GM23338 (cell line): ENCODE data around the gene DGLUCY. TPM values are rescaled to one million over a fixed set of nuclear protein-coding genes. Genes with fewer than 3 reads are reported as not detected.
A peak's percentile ranks its signal among the peaks of the same experiment; 100 is the strongest.

Experiments used
- ATAC-seq: fragments of 200-7000 bp; cut with Tn5 transposase; 3 replicates; pipeline ENCODE4 v1.9.1; 2020
- DNase-seq: peaks from one replicate; pipeline ENCODE4 v3.0.0-alpha.2; 2015; ENCODE audit warnings: low spot score
- H2AFZ ChIP-seq: fragments of 200-600 bp; sonication (generic); 2 replicates; pipeline ENCODE4 v1.8.0; 2016; ENCODE audit warnings: antibody characterized with exemption, mild to moderate bottlenecking, moderate library complexity
- H3F3A ChIP-seq: fragments of 200-600 bp; sonication (generic); replicated peaks from 2 replicates; pipeline ENCODE4 v1.8.0; 2017; ENCODE audit warnings: antibody characterized with exemption, mixed run types, low read depth
- H3K27ac ChIP-seq: fragments of 200-600 bp; sonication (generic); 2 replicates; pipeline ENCODE4 v1.6.1; 2016; ENCODE audit warnings: low read depth
- H3K27me3 ChIP-seq: fragments of 200-600 bp; sonication (generic); 2 replicates; pipeline ENCODE4 v1.8.0; 2016; ENCODE audit warnings: mild to moderate bottlenecking, mixed run types, moderate library complexity; ENCODE audit not compliant: insufficient read depth
- H3K36me3 ChIP-seq: fragments of 200-600 bp; sonication (generic); 2 replicates; pipeline ENCODE4 v1.8.0; 2016; ENCODE audit warnings: mild to moderate bottlenecking; ENCODE audit not compliant: insufficient read depth
- H3K4me1 ChIP-seq: fragments of 200-600 bp; sonication (generic); 2 replicates; pipeline ENCODE4 v1.8.0; 2016; ENCODE audit warnings: mild to moderate bottlenecking, moderate library complexity; ENCODE audit not compliant: insufficient read depth
- H3K4me2 ChIP-seq: fragments of 200-600 bp; sonication (generic); 2 replicates; pipeline ENCODE4 v1.7.1; 2017; ENCODE audit warnings: mixed run types
- H3K4me3 ChIP-seq: fragments of 200-600 bp; sonication (generic); 2 replicates; pipeline ENCODE4 v1.6.1; 2016; ENCODE audit warnings: mixed run types
- H3K79me2 ChIP-seq: fragments of 200-600 bp; sonication (generic); replicated peaks from 2 replicates; pipeline ENCODE4 v1.8.0; 2017; ENCODE audit warnings: mild to moderate bottlenecking; ENCODE audit not compliant: insufficient read depth
- H3K9me2 ChIP-seq: fragments of 200-600 bp; sonication (generic); 2 replicates; pipeline ENCODE4 v1.8.0; 2017; ENCODE audit not compliant: insufficient read depth
- H4K20me1 ChIP-seq: fragments of 200-600 bp; sonication (generic); replicated peaks from 2 replicates; pipeline ENCODE4 v1.8.0; 2017; ENCODE audit warnings: mild to moderate bottlenecking; ENCODE audit not compliant: insufficient read depth
- H3K27ac Mint-ChIP-seq: 2 replicates; pipeline ENCODE4 v1.8.0; 2020; ENCODE audit warnings: inconsistent platforms, mild to moderate bottlenecking, moderate library complexity, mixed read lengths
- H3K27me3 Mint-ChIP-seq: 3 replicates; pipeline ENCODE4 v1.8.0; 2022; ENCODE audit warnings: low read depth, mild to moderate bottlenecking, moderate library complexity, mixed read lengths, inconsistent platforms; ENCODE audit not compliant: insufficient read depth, poor library complexity
- H3K36me3 Mint-ChIP-seq: 3 replicates; pipeline ENCODE4 v1.8.0; 2021; ENCODE audit warnings: low read depth, mild to moderate bottlenecking, inconsistent platforms, moderate library complexity, mixed read lengths
- H3K4me1 Mint-ChIP-seq: 3 replicates; pipeline ENCODE4 v1.8.0; 2020; ENCODE audit warnings: mild to moderate bottlenecking, inconsistent platforms, mixed read lengths
- H3K4me3 Mint-ChIP-seq: 3 replicates; pipeline ENCODE4 v1.8.0; 2021; ENCODE audit warnings: moderate library complexity, mild to moderate bottlenecking, inconsistent platforms, mixed read lengths
- H3K9me3 Mint-ChIP-seq: 3 replicates; pipeline ENCODE4 v1.8.0; 2020; ENCODE audit warnings: moderate library complexity, mild to moderate bottlenecking, inconsistent platforms, mixed read lengths
- CREB1 ChIP-seq: fragments of 250-450 bp; sonication (Bioruptor Pico); IDR thresholded peaks from 2 replicates; pipeline ENCODE4 v1.5.0; 2020; ENCODE audit warnings: low read depth, mild to moderate bottlenecking, moderate library complexity
- EZH2 ChIP-seq: fragments of 200-600 bp; sonication (generic); IDR thresholded peaks from one replicate; pipeline ENCODE4 v1.8.0; 2017; ENCODE audit warnings: antibody characterized with exemption, mild to moderate bottlenecking, low read depth; ENCODE audit not compliant: unreplicated experiment
- EZH2phosphoT487 ChIP-seq: fragments of 200-600 bp; sonication (generic); IDR thresholded peaks from one replicate; pipeline ENCODE4 v1.8.1; 2018; ENCODE audit warnings: antibody characterized with exemption; ENCODE audit not compliant: unreplicated experiment
- JUNB ChIP-seq: IDR thresholded peaks from one replicate; pipeline ENCODE4 v1.6.1; 2016; ENCODE audit warnings: antibody characterized with exemption; ENCODE audit not compliant: unreplicated experiment
- STAT1 ChIP-seq: IDR thresholded peaks from one replicate; pipeline ENCODE4 v1.6.1; 2016; ENCODE audit warnings: antibody characterized with exemption; ENCODE audit not compliant: unreplicated experiment
- ZNF114 ChIP-seq: fragments of 250-450 bp; sonication (Bioruptor Pico); IDR thresholded peaks from 2 replicates; pipeline ENCODE4 v1.5.0; 2020; ENCODE audit warnings: mild to moderate bottlenecking, moderate library complexity
- ZNF331 ChIP-seq: fragments of 250-450 bp; sonication (Bioruptor Pico); IDR thresholded peaks from 2 replicates; pipeline ENCODE4 v1.5.0; 2020; ENCODE audit warnings: low read depth, mild to moderate bottlenecking, moderate library complexity
- polyA plus RNA-seq: library from polyadenylated mRNA; unstranded; fragments of >200 nt; fragmentation: Nextera tagmentation; extraction: Ambion mirVana; gene quantifications from 2 replicates; pipeline ENCODE4 v1.2.1, GENCODE V29; 2016
- total RNA-seq: library from RNA; depleted of rRNA; stranded (reverse); fragments of >200 nt; shearing (Covaris generic); gene quantifications from 2 replicates; pipeline ENCODE4 v1.2.3, GENCODE V29; 2014
- TF ChIP-seq, protein P1 (sequence below), 2 experiments: fragments of 200-600 bp in 1 of 2; sonication (generic) in 1 of 2; conservative IDR thresholded peaks; 2 replicates each; pipeline versions ENCODE4 v1.5.1 to v1.6.1; 2016 to 2017; ENCODE audit warnings: antibody characterized with exemption in 2 of 2, low read depth in 2 of 2, mild to moderate bottlenecking in 2 of 2, moderate library complexity in 1 of 2
- TF ChIP-seq, protein P2 (sequence below): IDR thresholded peaks from 2 replicates; pipeline ENCODE4 v1.6.1; 2016; ENCODE audit warnings: antibody characterized with exemption
- TF ChIP-seq, protein P3 (sequence below): fragments of 250-450 bp; sonication (Bioruptor Pico); IDR thresholded peaks from 2 replicates; pipeline ENCODE4 v1.5.0; 2020; ENCODE audit warnings: mild to moderate bottlenecking, moderate library complexity

Gene DGLUCY
- total and polyA plus RNA-seq, 2 experiments from 2014 or later: 14.6 to 31.6 TPM

DNA sequence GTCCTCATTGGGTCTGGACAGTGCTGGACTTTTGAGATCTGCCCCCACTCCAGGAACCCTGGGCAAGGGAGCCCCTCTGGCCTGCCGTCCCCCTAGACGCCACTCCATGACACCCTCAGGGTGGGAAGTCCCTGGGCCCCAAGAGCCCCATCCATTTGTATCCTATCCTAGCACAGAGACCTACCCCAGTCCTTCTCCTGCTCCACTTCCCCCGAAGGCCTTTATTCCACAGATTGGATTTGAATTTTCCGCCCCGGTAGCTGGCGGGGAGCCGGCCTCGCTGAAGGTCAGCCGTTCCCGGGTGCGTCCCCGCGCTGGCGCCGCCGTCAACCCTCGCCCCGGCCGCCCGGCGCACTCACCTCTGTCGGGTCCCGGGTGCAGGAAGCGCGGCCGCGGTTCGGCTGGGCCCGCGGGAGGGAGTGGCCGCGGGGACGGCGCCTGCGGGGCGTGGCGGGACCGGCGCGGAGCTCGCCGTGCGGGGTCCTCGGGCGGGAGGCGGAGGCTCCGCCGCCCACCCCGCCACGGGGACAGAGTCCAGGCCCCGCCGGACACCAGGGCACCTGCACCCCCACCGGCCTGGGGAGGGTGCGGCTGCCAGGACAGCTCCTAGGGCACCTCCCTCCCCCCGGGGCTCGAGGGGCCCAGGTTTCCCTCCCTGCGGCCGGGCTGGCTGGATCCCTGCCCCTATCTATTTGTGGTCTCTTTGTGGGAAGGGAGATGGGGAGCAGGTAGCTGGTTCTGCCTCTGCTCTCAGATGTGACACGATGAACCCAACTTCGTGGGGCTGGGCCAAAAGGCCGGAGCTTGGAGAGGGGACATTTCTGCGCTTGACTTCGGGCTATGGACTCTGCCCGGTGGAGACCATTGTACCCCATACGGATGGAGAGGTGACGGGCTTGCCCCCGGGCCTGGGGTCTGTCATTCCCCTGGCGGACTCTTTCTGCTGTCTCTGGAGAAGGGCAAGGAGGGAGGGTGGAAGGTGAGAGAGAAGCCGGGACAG, 150.6 kb downstream of the DGLUCY start:
- H3K4me3 Mint-ChIP-seq: peak overlapping the region; percentile 83
- H3K27ac Mint-ChIP-seq: no peak overlapping the region
- H3K9me3 Mint-ChIP-seq: no peaks in the 10 kb centered on the region; the same call in 2 of the 3 replicates
- H3K27me3 Mint-ChIP-seq: peaks cover 23% of the 10 kb centered on the region
- H4K20me1 ChIP-seq: no peaks in the 10 kb centered on the region
- ATAC-seq: peak; percentile 70
- peak overlapping the region; percentile 94 for H3K4me2 ChIP-seq
- H3K4me1 ChIP-seq: no peaks in the 10 kb centered on the region
- no peaks in the 10 kb centered on the region for H3K36me3 ChIP-seq
- H3K27me3 ChIP-seq: peaks cover 36% of the 10 kb centered on the region
- no peak overlapping the region for H3K27ac ChIP-seq
- H3K36me3 Mint-ChIP-seq: no peaks in the 10 kb centered on the region
- H2AFZ ChIP-seq: peak overlapping the region; percentile 99
- no peaks in the 10 kb centered on the region for H3K79me2 ChIP-seq
- H3K4me3 ChIP-seq: peak overlapping the region; percentile 72
- TF ChIP-seq CREB1 (CRISPR knock-in tag) (no peak), JUNB (no peak), EZH2 (peak; percentile 37)
- TF ChIP-seq, protein P1, sequence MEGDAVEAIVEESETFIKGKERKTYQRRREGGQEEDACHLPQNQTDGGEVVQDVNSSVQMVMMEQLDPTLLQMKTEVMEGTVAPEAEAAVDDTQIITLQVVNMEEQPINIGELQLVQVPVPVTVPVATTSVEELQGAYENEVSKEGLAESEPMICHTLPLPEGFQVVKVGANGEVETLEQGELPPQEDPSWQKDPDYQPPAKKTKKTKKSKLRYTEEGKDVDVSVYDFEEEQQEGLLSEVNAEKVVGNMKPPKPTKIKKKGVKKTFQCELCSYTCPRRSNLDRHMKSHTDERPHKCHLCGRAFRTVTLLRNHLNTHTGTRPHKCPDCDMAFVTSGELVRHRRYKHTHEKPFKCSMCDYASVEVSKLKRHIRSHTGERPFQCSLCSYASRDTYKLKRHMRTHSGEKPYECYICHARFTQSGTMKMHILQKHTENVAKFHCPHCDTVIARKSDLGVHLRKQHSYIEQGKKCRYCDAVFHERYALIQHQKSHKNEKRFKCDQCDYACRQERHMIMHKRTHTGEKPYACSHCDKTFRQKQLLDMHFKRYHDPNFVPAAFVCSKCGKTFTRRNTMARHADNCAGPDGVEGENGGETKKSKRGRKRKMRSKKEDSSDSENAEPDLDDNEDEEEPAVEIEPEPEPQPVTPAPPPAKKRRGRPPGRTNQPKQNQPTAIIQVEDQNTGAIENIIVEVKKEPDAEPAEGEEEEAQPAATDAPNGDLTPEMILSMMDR (conservative IDR thresholded peaks at IDR 0.05; ENCODE audit: low read depth in 2 of 2): no peak
- DNase-seq: peak; percentile 65
- H3F3A ChIP-seq: no peaks in the 10 kb centered on the region
- H3K4me1 Mint-ChIP-seq: peaks cover 15% of the 10 kb centered on the region
- H3K9me2 ChIP-seq: no peaks in the 10 kb centered on the region

DNA sequence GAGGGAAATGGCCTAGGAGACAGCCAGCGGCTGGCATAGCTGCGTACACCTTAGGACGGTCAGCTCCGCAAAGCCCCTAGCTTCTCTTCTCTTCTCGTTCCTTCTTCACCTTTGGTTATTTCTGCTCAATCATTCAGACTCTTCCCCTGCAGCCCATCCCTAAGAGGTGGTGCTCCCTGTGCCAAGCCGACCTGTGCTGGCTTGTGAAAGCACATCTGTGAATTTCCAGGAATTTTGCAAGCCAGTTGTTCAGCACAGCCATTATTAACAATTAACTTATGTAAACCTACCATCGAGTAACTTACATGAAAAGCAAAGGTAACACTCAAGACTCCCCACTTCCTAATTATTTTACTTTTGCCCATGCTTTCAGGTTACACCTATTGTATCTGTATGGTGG, 151.5 kb downstream of the DGLUCY start:
- Mint-ChIP-seq H3K36me3 (no peaks in the 10 kb centered on the region; the same call in 2 of the 3 replicates), H3K27me3 (peaks cover 26% of the 10 kb centered on the region), H3K4me1 (peaks cover 15% of the 10 kb centered on the region), H3K4me3 (peak overlapping the region; percentile 42; the same call in 2 of the 3 replicates), H3K27ac (no peak overlapping the region), H3K9me3 (no peaks in the 10 kb centered on the region; the same call in 1 of the 3 replicates)
- Histone ChIP-seq H3K4me3 (peak overlapping the region; percentile 72; the same call in 1 of the 2 replicates), H3K4me1 (no peaks in the 10 kb centered on the region), H3K4me2 (peak overlapping the region; percentile 94; the same call in 1 of the 2 replicates), H4K20me1 (no peaks in the 10 kb centered on the region), H3K36me3 (no peaks in the 10 kb centered on the region), H3K79me2 (no peaks in the 10 kb centered on the region), H3K27ac (no peak overlapping the region), H3F3A (no peaks in the 10 kb centered on the region), H3K27me3 (peaks cover 36% of the 10 kb centered on the region), H3K9me2 (no peaks in the 10 kb centered on the region), H2AFZ (peak overlapping the region; percentile 91)
- ATAC-seq (no peak), DNase-seq (no peak)
- TF ChIP-seq, protein P2, sequence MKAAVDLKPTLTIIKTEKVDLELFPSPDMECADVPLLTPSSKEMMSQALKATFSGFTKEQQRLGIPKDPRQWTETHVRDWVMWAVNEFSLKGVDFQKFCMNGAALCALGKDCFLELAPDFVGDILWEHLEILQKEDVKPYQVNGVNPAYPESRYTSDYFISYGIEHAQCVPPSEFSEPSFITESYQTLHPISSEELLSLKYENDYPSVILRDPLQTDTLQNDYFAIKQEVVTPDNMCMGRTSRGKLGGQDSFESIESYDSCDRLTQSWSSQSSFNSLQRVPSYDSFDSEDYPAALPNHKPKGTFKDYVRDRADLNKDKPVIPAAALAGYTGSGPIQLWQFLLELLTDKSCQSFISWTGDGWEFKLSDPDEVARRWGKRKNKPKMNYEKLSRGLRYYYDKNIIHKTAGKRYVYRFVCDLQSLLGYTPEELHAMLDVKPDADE: no peak
- no peak for TF ChIP-seq STAT1
- no peak for TF ChIP-seq CREB1 (CRISPR knock-in tag)
- TF ChIP-seq ZNF331 (CRISPR knock-in tag): no peak
- no peak for TF ChIP-seq ZNF114
- TF ChIP-seq EZH2phosphoT487: no peak
- TF ChIP-seq, protein P3, sequence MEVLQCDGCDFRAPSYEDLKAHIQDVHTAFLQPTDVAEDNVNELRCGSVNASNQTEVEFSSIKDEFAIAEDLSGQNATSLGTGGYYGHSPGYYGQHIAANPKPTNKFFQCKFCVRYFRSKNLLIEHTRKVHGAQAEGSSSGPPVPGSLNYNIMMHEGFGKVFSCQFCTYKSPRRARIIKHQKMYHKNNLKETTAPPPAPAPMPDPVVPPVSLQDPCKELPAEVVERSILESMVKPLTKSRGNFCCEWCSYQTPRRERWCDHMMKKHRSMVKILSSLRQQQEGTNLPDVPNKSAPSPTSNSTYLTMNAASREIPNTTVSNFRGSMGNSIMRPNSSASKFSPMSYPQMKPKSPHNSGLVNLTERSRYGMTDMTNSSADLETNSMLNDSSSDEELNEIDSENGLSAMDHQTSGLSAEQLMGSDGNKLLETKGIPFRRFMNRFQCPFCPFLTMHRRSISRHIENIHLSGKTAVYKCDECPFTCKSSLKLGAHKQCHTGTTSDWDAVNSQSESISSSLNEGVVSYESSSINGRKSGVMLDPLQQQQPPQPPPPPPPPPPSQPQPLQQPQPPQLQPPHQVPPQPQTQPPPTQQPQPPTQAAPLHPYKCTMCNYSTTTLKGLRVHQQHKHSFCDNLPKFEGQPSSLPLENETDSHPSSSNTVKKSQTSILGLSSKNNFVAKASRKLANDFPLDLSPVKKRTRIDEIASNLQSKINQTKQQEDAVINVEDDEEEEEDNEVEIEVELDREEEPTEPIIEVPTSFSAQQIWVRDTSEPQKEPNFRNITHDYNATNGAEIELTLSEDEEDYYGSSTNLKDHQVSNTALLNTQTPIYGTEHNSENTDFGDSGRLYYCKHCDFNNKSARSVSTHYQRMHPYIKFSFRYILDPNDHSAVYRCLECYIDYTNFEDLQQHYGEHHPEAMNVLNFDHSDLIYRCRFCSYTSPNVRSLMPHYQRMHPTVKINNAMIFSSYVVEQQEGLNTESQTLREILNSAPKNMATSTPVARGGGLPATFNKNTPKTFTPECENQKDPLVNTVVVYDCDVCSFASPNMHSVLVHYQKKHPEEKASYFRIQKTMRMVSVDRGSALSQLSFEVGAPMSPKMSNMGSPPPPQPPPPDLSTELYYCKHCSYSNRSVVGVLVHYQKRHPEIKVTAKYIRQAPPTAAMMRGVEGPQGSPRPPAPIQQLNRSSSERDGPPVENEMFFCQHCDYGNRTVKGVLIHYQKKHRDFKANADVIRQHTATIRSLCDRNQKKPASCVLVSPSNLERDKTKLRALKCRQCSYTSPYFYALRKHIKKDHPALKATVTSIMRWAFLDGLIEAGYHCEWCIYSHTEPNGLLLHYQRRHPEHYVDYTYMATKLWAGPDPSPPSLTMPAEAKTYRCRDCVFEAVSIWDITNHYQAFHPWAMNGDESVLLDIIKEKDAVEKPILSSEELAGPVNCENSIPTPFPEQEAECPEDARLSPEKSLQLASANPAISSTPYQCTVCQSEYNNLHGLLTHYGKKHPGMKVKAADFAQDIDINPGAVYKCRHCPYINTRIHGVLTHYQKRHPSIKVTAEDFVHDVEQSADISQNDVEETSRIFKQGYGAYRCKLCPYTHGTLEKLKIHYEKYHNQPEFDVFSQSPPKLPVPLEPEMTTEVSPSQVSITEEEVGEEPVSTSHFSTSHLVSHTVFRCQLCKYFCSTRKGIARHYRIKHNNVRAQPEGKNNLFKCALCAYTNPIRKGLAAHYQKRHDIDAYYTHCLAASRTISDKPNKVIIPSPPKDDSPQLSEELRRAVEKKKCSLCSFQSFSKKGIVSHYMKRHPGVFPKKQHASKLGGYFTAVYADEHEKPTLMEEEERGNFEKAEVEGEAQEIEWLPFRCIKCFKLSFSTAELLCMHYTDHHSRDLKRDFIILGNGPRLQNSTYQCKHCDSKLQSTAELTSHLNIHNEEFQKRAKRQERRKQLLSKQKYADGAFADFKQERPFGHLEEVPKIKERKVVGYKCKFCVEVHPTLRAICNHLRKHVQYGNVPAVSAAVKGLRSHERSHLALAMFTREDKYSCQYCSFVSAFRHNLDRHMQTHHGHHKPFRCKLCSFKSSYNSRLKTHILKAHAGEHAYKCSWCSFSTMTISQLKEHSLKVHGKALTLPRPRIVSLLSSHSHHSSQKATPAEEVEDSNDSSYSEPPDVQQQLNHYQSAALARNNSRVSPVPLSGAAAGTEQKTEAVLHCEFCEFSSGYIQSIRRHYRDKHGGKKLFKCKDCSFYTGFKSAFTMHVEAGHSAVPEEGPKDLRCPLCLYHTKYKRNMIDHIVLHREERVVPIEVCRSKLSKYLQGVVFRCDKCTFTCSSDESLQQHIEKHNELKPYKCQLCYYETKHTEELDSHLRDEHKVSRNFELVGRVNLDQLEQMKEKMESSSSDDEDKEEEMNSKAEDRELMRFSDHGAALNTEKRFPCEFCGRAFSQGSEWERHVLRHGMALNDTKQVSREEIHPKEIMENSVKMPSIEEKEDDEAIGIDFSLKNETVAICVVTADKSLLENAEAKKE (CRISPR knock-in tag): no peak
- TF ChIP-seq EZH2: no peak
- TF ChIP-seq JUNB: no peak
